ENCODE measurements around the gene STARD10. TPM values are rescaled to one million over a fixed set of nuclear protein-coding genes. Genes with fewer than 3 reads are reported as not detected.

Gene STARD10
- total and polyA plus RNA-seq, 2 of the 8 experiments (the other 6 are each of a cell fraction or from before 2014, with no cell fraction given): 23.7 to 35.7 TPM

GRCh38 chr11:72752088-72752914 is 41.5 kb downstream of the STARD10 start, which contains the start of gene ARAP1 (continued):
- TF ChIP-seq E2F6 (IDR thresholded peaks at IDR 0.05): no peak
- no peak for TF ChIP-seq BRCA1 (IDR thresholded peaks at IDR 0.05; ENCODE audit: low read depth, low read length)
- TF ChIP-seq GTF2F1 (IDR thresholded peaks at IDR 0.05; ENCODE audit: borderline replicate concordance, low read depth, low read length): no peak
- TF ChIP-seq EP300 (IDR thresholded peaks at IDR 0.05; ENCODE audit: borderline replicate concordance in 1 of 2, low read depth in 2 of 2, low read length in 2 of 2): no peak
- no peak for TF ChIP-seq FOSL1 (IDR thresholded peaks at IDR 0.05; ENCODE audit: insufficient read depth, low read depth, low read length)
- TF ChIP-seq EGR1 (IDR thresholded peaks at IDR 0.05; ENCODE audit: borderline replicate concordance, low read depth, low read length): no peak
- peak; percentile 77 for TF ChIP-seq KDM4A (IDR thresholded peaks at IDR 0.05; ENCODE audit: low read depth, low read length, severe bottlenecking)
- TF ChIP-seq BACH1 (IDR thresholded peaks at IDR 0.05; ENCODE audit: low read length): no peak; the same call in 1 of the 2 replicates
- TF ChIP-seq JUND (IDR thresholded peaks at IDR 0.05; ENCODE audit: low read length): no peak
- peak; percentile 31; the same call in 1 of the 2 replicates for TF ChIP-seq MAX (IDR thresholded peaks at IDR 0.05)

Measured in H1 (cell line).